GM21423 (cell line): ENCODE results near the gene ELF4.
"Not testable (repeated sequence)": the region's sequence is repeated elsewhere in the genome, so short reads cannot be mapped to it uniquely, and the experiment has no call there.

ENCODE experiments used
- ATAC-seq: cut with Tn5 transposase; IDR thresholded peaks from one replicate; pipeline ENCODE4 v1.9.1; 2021; ENCODE audit warnings: mild to moderate bottlenecking, moderate library complexity; ENCODE audit not compliant: unreplicated experiment

The ELF4 gene

DNA sequence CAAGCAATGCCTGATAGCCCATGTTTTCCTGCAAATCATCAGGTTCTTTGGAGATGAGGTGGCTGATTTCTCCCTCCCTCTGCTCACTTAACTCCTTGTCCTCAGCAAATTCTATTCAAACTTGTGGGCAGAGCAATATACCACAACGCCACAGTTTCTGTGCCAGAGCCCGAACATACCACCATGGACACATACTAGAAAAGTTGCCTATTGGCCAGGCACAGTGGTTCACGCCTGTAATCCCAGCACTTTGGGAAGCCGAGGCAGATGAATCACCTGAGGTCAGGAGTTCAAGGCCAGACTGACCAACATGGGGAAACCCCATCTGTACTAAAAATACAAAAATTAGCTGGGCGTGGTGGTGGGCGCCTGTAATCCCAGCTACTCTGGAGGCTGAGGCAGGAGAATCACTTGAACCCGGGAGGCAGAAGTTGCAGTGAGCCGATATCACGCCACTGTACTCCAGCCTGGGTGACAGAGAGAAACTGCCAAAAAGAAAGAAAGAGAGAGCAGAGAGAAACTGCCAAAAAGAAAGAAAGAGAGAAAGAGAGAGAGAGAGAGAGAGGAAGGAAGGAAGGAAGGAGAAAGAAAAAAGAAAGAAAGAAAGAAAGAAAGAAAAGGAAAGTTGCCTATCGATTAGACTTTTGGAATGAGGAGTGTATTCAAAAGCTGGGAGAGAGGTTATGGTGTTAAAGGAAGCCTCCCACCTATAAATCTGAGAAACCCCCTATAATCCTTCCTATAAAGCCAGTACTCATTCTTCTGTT is 5.0 kb upstream of the ELF4 start:
- not testable (repeated sequence) for ATAC-seq

DNA sequence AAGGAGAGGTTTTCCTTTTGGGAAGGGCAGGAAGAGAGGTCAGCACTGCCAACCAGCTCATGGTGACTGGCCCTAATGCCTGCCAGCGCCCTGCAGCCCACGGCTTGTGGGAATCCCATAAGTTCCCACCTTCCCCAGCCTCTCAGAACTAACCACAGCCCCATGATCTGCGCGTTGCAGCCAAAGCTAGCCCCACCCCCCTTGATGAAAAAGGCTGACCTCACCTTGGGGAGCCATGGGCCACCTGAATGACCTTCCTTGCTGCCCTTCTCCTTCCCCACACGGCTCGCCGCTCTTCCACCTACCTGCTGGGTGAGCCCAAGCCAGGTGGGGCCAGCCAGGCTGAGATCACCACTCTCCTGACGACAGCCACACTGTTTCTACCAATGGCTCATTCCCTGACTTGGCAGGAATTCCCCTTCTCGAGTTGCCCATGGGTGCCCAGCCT is 3.9 kb upstream of the ELF4 start:
- no peak for ATAC-seq

DNA sequence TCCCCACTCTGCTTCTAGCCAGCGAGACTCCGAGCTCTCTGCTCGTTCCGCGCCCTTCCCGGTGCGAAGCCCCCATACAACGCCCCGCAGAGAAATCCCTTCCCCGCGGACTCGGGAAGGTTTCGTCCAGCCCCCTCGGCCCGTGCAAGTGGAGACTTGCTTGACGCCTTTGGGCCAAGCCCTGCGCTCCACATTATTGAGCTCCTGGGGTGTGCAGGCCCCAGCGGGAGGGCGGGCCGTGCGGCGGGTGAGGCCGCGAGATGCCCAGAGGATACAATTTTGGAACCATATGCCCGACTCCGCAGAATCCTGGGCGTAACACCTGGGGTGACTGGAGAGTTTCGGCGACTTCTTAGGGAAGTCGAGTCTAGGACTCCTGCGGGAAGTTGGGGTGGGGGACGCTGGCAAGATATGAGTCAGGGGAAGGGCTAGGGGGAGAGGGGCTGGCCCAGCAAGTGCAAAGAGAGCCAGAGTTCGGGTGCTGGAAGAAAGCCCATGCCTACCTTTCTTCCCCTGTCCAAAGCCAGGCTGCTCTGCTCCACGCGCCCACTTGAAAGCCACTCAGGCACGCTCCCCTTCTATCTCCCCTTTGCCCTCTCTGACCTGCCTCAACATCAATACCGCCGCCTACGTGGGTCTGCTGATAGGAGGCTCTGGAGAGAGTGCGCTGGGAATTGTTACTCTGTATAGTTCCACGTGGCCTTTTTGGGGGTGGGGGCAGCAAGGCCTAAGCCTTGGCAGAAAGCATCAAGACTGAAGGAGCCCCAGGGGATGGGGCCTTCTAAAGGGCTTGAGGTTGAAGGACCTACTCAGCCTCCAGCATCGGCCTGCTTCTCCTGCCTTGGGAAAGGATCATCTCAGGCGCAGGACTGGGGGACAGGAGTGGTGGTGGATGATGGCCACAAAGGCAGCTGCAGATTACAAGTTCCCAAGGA is 1.2 kb upstream of the ELF4 start:
- ATAC-seq: no peak

DNA sequence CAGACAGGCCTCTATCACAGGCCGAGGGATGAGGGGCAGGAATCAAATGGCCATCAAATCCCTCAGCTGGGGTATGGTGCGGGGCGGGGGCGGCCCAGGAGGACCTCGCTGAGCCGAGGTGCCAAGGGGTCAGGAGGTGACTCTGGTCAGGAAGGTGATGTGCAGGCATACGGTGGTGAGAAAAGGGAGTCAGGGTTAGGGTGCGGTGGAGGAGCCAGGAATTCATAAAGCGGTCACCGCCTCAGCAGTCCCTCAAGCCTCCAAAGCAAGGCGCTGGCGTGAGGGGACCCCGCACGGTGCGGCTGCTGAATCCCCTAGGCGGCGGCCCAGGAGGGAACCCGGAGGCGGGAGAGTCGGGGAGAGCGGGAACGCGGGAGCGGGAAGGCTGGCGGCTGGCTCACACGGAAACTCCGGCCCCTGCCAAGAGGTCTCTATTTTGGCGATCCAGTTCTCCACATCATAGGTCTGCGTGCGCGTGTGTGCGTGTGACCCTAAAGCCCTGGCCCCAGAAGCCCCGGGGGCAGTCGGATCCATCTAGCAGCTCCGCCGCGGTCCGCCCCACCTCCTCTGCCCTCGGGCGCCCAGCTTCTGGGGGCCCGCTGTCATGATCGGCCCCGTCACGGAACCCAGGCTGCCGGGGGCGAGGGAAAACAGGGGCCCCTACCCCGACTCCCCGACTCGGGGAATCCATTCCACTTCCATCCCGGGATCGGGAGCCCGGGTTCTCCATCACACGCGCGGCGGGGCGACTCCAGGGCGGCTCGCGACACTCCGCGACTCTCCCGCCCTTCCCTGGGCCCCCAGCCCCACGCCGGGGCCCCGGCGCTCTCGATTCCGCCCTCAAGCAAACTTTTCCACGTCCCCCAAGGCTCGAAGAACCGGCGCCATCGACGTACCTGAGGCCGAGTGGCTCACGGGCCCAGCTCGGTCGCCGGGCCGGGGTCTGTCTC is 593 bp downstream of the ELF4 start:
- no peak for ATAC-seq

DNA sequence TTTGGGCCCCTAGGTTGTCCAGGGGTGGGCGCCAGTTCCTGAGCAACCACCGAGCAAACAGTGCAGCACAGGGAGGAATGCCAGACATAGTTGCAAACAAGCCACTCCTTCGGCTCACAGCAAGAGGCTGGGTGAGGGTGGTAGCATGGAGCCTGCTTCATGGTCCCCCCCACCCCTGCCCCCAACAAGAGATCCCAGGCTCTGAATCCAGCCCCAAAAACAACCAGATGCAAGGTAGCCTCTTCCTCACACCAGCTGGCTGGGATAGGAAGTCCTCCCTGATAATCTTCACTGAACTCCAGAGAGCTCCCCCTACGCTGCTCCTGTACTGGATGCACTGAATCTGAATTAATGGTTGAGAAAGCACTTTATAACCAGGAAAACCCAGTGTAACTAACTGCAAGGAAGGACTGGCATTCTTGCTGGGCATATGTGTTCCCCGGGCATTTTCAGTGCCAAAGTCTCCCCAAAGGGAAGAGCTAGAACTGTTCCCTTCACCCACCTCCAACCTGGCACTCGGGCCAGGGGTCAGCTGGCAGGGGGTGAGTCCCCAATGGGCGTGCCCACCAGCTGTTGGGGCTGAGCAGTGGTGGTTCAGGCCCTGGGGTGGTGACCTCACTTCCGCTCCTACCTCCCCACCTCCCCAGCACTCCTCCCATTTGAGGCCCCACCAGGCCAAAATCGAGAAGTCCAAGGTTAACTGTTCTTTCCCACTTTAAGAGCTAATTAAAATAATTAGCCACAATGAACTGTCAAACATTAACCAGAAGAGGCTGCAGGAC is 1.5 kb downstream of the ELF4 start:
- peak; percentile 69 for ATAC-seq

DNA sequence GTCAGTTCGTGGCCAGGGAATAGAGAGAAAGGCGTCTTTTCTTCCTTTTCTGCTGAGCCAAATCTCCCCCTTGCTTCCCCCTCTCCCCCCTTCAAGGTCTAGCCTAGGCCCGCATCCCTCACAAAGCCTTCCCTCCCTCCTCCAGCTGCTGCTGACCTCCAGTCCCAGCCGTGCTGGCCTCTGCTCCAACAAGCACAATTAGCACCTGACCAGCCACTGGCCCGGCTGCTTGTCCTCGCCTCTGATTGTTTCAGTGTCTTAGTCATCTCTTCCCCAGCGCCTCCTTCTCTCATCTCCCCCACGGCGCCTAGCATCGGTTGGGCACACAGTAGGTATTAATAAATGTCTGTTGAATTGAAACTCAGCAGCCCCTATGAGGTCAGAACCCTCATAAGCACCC is 4.2 kb downstream of the ELF4 start:
- no peak for ATAC-seq

DNA sequence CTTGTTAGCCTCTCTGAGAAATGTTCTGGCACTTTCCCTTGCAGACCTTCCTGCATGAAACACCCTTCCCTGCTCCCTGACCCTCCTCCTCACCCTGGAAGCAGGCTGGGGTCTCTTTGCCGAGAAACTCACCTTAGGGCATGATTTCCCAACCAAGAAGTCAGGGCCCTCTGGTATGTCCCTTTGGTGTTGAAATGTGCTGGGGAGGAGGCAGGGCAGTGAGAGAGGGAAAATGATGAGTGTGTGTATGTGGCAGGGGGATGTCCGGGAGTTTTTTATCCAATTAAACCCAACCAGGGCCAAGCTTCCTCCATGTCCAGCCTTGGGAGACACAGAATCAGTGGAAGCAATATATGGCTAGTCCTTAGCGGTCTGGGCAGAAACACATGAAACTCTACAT is 5.1 kb downstream of the ELF4 start:
- no peak for ATAC-seq

DNA sequence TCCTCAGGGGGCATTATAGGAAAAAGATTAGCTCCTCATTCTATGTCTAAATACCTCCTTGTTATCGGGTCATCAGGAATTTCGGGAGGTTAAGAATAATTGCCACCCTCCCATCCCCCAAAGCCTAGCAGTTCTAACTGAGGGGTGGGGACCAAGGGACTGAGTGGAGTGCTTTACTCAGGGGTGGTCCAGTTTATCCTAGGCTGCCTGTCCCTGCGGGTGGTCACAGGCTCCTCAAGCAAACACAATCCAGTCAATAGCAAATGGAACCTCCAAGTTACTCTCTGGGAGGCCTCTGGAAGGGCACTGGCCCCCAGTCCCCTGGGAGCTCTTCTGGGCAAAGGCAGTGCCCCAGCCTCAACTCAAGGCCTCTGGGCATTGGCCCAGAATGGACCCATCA is 6.7 kb downstream of the ELF4 start:
- ATAC-seq: no peak

DNA sequence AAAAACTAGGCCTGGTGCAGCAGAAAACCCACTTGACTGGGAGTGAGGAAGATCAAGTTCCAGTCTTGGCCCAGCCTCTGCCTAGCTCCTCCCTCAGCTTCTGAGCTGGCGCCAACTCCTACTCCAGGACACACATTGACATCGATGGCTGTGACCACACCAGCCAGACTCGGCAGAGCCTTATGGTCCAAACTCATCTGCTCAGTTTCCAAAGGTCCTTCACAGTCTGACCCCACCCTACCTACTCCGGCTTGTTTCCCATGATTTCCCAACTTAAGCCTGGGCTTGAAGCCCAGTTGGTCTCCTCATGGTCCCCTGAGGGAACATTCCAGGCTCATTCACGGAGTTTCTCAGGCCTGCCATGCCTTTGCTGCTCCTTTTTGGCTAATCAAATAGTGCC is 10.1 kb downstream of the ELF4 start:
- ATAC-seq: no peak

DNA sequence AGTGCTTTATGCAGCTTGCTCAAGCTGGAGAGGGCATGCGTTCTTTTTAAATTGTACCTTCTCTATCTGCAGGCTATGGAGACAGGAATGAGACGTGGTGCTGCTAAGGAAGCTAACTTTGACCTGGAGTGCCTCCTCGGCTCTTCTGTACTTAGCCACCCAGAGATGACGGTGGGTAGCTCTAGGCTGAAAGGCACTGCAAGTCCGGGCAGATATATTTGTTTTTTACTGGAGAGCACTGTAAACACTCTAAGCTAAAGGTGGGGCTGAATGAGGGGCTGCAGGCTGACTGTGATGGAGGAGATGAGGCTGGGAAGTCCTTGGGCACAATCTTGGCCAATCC is 12.1 kb downstream of the ELF4 start:
- ATAC-seq: no peak

DNA sequence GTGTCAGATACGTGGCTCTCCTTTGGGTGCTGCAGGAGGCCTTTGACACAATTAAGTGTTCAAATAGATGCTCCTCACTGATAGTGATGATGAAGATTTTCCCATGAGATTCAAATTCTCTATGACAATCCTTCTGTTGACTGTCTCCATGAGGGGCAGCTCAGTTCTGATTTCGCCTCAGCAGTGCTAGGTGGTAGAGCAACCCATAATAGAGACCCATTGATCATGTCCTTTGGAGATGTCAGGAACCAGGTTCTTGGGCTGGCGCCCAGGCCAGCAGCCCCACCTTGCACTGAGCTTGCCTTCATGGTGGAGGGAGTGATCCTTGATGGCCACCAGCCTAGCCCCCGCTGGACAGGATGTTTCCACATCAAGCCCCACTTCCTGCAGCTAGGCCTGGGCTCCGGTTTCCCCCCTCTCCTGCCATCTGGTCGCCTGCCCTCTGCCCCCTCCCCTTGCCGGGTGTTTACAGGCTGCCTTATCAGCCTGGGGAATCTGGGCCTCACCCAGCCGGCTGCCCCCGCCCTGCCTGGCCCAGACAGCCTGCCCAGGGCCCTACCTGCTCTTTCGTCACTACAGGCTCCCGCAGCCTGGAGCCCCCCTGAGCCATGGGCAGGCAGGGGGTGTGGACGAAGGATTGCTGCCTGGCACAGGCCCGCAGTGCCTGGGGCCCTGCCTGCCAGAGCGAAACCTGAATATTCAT is 12.6 kb downstream of the ELF4 start:
- ATAC-seq: no peak

DNA sequence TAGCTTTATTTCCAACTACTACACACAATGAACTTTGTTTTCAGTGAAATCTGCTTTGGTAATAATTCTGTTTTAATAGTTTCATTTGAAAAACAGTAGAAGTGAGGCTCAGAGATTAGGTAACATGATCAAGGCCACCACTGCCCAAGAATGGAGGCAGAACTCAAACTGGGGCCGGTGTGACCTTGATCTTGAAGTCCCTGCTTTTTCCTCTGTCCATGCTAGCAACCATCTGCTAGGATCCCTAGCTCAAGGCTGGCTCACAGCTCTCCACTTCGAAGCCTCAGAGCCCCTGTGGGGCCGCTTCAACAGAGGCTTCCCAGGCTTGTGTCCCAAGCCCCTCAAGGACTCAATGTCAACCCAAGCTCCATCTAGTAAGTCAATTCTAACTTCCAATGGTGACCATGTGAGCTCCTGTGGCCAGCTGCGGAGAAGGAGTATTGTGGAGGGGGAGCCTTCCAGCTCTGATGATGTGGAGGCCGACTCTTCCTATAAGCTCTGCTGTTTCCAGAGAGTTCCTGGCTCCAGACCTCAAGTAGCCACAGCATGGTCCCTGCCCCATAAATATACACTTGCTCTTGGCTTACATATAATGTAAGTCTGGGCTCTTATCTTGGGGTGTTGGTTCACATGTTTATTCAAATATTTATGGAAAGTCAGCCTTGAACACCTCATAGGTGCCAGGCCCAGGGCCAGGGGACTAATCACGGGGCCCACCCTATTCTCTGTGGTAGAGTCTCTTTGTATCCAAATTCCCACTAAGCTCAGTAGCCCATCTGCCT is 14.9 kb downstream of the ELF4 start:
- ATAC-seq: no peak

DNA sequence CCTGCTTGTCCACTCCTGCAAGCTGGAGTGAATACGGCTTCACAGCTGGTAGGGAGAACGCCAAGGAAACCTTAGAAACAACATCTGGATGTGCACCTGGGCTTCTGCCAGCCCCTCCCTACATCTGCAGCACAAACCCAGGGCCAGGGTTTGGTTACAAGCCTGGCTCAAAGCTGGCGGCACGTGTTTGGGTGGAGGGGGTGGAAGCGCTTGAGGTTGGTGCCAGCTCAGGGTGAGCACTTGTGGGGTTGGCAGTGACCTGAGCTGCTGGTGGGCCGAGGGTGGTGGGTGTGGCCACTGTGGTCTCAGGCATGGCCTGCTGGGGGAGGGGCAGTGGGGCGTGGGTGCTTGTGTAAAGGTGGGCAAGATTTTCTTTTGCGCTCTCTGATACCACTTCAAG is 15.6 kb downstream of the ELF4 start:
- no peak for ATAC-seq

DNA sequence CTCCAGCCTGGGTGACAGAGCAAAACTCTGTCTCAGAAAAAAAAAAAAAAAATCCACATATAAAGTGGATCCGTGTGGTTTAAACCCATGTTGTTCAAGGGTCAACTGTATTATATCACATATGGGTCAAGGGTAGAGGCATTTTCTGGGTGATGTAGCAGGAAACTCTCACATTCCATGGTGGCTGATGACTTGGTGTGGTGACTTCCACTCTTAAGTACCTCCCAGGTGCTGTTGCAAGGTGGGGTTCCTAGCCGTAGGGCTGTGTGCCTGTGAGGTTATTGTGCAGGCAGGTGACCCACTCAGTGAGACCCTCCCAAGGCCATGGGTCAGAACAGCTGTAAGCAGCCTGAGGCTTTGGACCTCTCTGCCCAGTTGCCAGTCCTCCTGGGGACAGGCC is 17.0 kb downstream of the ELF4 start:
- ATAC-seq: no peak

DNA sequence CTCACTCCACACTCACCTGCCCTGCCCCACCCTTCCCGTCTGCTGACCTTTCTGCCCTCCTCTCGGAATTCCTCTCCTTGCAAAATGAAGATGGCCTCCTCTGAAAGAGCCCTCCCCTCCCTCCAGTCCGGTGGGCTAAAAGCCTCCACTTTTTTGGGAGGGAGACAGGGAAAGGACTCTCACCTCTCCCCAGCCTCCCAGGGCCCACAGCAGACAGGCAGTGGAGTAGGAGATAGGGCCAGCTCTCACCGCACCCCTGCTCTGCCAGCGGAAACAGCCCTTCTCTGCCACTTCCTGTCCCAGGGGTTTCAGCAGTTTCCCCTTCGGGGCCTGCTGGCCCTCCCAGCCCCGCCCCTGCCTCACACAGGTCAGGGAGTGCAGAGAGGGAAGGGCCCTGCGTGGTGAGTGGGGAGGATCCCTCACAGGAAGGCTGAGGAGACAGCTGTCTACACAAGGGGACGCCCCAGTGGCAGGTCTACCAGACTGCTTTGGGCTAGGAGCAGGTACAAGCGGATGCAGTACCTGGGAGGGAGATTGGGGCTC is 18.2 kb downstream of the ELF4 start:
- ATAC-seq: peak; percentile 99

DNA sequence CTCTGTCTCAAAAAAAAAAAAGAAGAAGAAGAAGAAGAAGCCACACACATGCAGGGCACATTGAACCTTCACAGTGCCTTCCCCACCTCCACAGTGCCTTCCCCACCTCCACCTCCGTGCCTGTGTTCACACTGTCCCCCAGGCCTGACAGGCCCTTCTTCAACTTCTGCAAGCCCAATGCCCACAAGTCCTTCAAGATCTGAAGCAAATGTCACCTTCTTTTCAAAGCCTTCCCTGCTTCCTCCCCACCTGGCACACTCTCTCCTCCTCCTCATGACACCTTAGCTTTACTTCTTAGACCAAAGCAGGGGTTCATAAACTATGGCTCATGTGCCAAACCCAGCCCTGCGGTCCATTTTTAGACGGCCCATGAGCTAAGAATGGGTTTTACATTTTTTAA is 19.9 kb downstream of the ELF4 start:
- ATAC-seq: no peak

DNA sequence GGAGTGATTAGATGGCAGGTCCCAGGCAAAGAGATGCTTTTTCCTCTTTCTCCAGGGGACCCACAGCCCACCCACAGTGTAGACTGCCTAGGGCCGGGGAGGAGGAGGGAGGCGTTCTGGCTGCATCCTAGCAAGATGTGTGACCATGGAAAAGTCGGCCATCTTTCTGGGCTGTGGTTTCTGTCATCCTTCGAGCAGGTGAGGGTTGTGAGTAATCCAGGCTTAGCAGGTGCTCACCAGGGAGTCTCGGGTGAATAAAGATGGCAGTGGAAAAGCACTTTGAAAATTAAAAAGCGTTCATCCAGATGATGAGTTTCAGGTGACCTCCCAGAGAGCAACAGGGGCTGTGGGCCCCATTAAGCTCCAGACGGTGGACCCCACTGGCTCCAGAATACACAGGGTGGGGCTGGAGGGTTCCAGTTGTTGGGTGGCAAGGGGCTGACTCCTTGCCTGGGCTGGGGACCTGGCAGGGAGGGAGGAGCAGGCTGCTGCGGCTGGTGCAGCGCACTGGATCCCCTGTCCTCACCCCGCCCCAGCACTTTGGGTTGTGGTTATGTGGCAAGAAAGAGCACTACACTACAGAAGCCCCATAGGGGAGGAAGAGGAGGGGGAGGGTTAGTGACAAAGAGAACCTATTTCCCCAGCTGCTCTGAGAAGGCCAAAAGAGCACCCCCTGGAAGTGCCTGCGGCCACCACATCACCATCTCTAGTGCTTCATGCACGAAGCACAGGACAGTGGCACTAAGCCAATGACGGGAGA is 23.7 kb downstream of the ELF4 start:
- ATAC-seq: peak; percentile 36
